ENCODE results near the gene RAP1A. TPM values are rescaled to one million over a fixed set of nuclear protein-coding genes. Genes with fewer than 3 reads are reported as not detected.

The RAP1A gene
- total RNA-seq, 1 experiment from 2014 or later, result 26.7 TPM

- Histone ChIP-seq H4K8ac (replicated peaks; ENCODE audit: insufficient read length, low read depth, low read length) (no peak overlapping the region), H4K5ac (ENCODE audit: insufficient read length, low read depth, low read length) (no peak overlapping the region), H3K4me2 (ENCODE audit: insufficient read depth, insufficient read length, low read length) (no peak overlapping the region), H3K9ac (ENCODE audit: extremely low read depth, insufficient read length, low read length) (no peak overlapping the region), H4K20me1 (ENCODE audit: control insufficient read depth, insufficient read depth, insufficient read length) (no peaks in the 10 kb centered on the region), H2BK12ac (ENCODE audit: insufficient read length, low read depth, low read length) (no peak overlapping the region), H3K27me3 (ENCODE audit: insufficient read depth, low read length) (no peaks in the 10 kb centered on the region), H2BK5ac (ENCODE audit: insufficient read length, low read length) (no peak overlapping the region), H3K79me1 (ENCODE audit: insufficient read depth, low read depth, low read length, poor library complexity, severe bottlenecking) (peaks cover 3% of the 10 kb centered on the region), H3T11ph (ENCODE audit: low read length) (no peak overlapping the region), H4K91ac (ENCODE audit: insufficient read length, low read depth, low read length) (no peak overlapping the region), H3K14ac (ENCODE audit: insufficient read depth, low read length) (no peak overlapping the region), H2BK120ac (ENCODE audit: low read depth, low read length, poor library complexity, severe bottlenecking) (no peak overlapping the region), H3K56ac (ENCODE audit: insufficient read length, low read depth, low read length) (no peak overlapping the region), H3K23ac (ENCODE audit: insufficient read length, low read depth, low read length) (no peak overlapping the region), H3K27ac (ENCODE audit: insufficient read length, low read depth, low read length) (no peak overlapping the region), H3K23me2 (ENCODE audit: insufficient read length, low read depth, low read length, poor library complexity, severe bottlenecking) (no peaks in the 10 kb centered on the region), H2BK15ac (ENCODE audit: low read depth, low read length) (no peak overlapping the region), H3K9me3 (ENCODE audit: control insufficient read depth, low read depth, low read length) (no peaks in the 10 kb centered on the region), H3K18ac (ENCODE audit: insufficient read length, low read depth, low read length) (no peak overlapping the region), H2BK20ac (ENCODE audit: low read depth, low read length, poor library complexity, severe bottlenecking) (no peak overlapping the region), H3K79me2 (ENCODE audit: insufficient read depth, low read length) (no peaks in the 10 kb centered on the region; the same call in 1 of the 2 replicates), H3K4ac (ENCODE audit: low read depth, low read length) (no peak overlapping the region), H2AFZ (ENCODE audit: low read length) (no peak overlapping the region), H3K4me1 (ENCODE audit: insufficient read depth, low read length) (no peaks in the 10 kb centered on the region), H2AK5ac (ENCODE audit: insufficient read length, low read length) (no peak overlapping the region)
- H3K4me3 Mint-ChIP-seq, result no peak overlapping the region
- H3K9me3 Mint-ChIP-seq, result no peaks in the 10 kb centered on the region
- H3K27ac Mint-ChIP-seq, result no peak overlapping the region
- no peaks in the 10 kb centered on the region for H3K27me3 Mint-ChIP-seq (ENCODE audit: low read depth)
- WGBS (ENCODE audit: extremely low coverage, insufficient read length, low lambda C conversion rate), result no CpG with 5 or more reads among the region's 4 CpGs
- H3K36me3 Mint-ChIP-seq (ENCODE audit: insufficient read depth in 1 of 3, low read depth in 3 of 3), result no peaks in the 10 kb centered on the region; a peak in 1 of 7 replicates
- H3K4me1 Mint-ChIP-seq, result peaks cover 10 to 21% of the 10 kb centered on the region in 2 experiments
- TF ChIP-seq, protein P1, sequence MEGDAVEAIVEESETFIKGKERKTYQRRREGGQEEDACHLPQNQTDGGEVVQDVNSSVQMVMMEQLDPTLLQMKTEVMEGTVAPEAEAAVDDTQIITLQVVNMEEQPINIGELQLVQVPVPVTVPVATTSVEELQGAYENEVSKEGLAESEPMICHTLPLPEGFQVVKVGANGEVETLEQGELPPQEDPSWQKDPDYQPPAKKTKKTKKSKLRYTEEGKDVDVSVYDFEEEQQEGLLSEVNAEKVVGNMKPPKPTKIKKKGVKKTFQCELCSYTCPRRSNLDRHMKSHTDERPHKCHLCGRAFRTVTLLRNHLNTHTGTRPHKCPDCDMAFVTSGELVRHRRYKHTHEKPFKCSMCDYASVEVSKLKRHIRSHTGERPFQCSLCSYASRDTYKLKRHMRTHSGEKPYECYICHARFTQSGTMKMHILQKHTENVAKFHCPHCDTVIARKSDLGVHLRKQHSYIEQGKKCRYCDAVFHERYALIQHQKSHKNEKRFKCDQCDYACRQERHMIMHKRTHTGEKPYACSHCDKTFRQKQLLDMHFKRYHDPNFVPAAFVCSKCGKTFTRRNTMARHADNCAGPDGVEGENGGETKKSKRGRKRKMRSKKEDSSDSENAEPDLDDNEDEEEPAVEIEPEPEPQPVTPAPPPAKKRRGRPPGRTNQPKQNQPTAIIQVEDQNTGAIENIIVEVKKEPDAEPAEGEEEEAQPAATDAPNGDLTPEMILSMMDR (conservative IDR thresholded peaks at IDR 0.05), result no peak
- no peak for DNase-seq
These were observed 35.2 kb downstream of the RAP1A start for GRCh38 chr1:111654839-111655238.
